SK-N-SH treated with all-trans-retinoic acid at 6 μM for 48 hours (cell line): Measurements from ENCODE around the gene KRT7.
A peak's percentile ranks its signal among the peaks of the same experiment; 100 is the strongest.

Source experiments
- ATAC-seq: fragments of 200-7000 bp; cut with Tn5 transposase; 3 replicates; pipeline ENCODE4 v1.9.1; 2020; ENCODE audit warnings: mild to moderate bottlenecking, moderate library complexity
- ARNTL ChIP-seq: fragments of 450-650 bp; formaldehyde crosslinking; IDR thresholded peaks from 2 replicates; pipeline ENCODE4 v1.5.0; 2020; ENCODE audit warnings: low read depth, mild to moderate bottlenecking, moderate library complexity, borderline replicate concordance
- BACH2 ChIP-seq: fragments of 250-450 bp; sonication (Bioruptor Pico); IDR thresholded peaks from 2 replicates; pipeline ENCODE4 v1.9.0; 2021; ENCODE audit warnings: mild to moderate bottlenecking, borderline replicate concordance
- CSDC2 ChIP-seq: fragments of 250-450 bp; sonication (Bioruptor Pico); IDR thresholded peaks from 2 replicates; pipeline ENCODE4 v1.5.0; 2020; ENCODE audit warnings: mild to moderate bottlenecking, moderate library complexity
- CSRNP3 ChIP-seq: fragments of 250-450 bp; sonication (Bioruptor Pico); IDR thresholded peaks from 2 replicates; pipeline ENCODE4 v1.5.1; 2021; ENCODE audit warnings: mild to moderate bottlenecking, moderate library complexity
- GLIS3 ChIP-seq: fragments of 250-450 bp; sonication (Bioruptor Pico); IDR thresholded peaks from 2 replicates; pipeline ENCODE4 v1.5.0; 2020; ENCODE audit warnings: mild to moderate bottlenecking, moderate library complexity
- ISL1 ChIP-seq: fragments of 250-450 bp; sonication (Bioruptor Pico); IDR thresholded peaks from 2 replicates; pipeline ENCODE4 v2.1.2; 2022; ENCODE audit warnings: mild to moderate bottlenecking, moderate library complexity
- OSR1 ChIP-seq: fragments of 250-450 bp; sonication (Bioruptor Pico); IDR thresholded peaks from 2 replicates; pipeline ENCODE4 v1.8.0; 2022; ENCODE audit warnings: moderate library complexity, mild to moderate bottlenecking, inconsistent platforms
- PATZ1 ChIP-seq: fragments of 250-450 bp; sonication (Bioruptor Pico); IDR thresholded peaks from 2 replicates; pipeline ENCODE4 v1.8.0; 2020; ENCODE audit warnings: mild to moderate bottlenecking, moderate library complexity, borderline replicate concordance
- POU6F1 ChIP-seq: fragments of 250-450 bp; sonication (Bioruptor Pico); IDR thresholded peaks from 2 replicates; pipeline ENCODE4 v1.8.0; 2021; ENCODE audit warnings: low read depth, mild to moderate bottlenecking, moderate library complexity, borderline replicate concordance
- PPARA ChIP-seq: fragments of 250-450 bp; sonication (Bioruptor Pico); IDR thresholded peaks from 2 replicates; pipeline ENCODE4 v1.5.0; 2020; ENCODE audit warnings: mild to moderate bottlenecking, borderline replicate concordance
- RARB ChIP-seq: fragments of 250-450 bp; sonication (Bioruptor Pico); IDR thresholded peaks from 2 replicates; pipeline ENCODE4 v1.8.0; 2021; ENCODE audit warnings: mild to moderate bottlenecking, moderate library complexity
- SNAI2 ChIP-seq: fragments of 250-450 bp; sonication (Bioruptor Pico); IDR thresholded peaks from 2 replicates; pipeline ENCODE4 v1.5.0; 2020; ENCODE audit warnings: mild to moderate bottlenecking, moderate library complexity
- TCF4 ChIP-seq: fragments of 250-450 bp; sonication (Bioruptor Pico); IDR thresholded peaks from 2 replicates; pipeline ENCODE4 v1.8.0; 2021; ENCODE audit warnings: mild to moderate bottlenecking, moderate library complexity, borderline replicate concordance
- TOX ChIP-seq: fragments of 250-450 bp; sonication (Bioruptor Pico); IDR thresholded peaks from 2 replicates; pipeline ENCODE4 v1.8.0; 2021; ENCODE audit warnings: mild to moderate bottlenecking, moderate library complexity, borderline replicate concordance
- TSHZ2 ChIP-seq: fragments of 250-450 bp; sonication (Bioruptor Pico); IDR thresholded peaks from 2 replicates; pipeline ENCODE4 v1.5.0; 2020; ENCODE audit warnings: mild to moderate bottlenecking, moderate library complexity
- ZC3H10 ChIP-seq: fragments of 250-450 bp; sonication (Bioruptor Pico); IDR thresholded peaks from 2 replicates; pipeline ENCODE4 v1.5.1; 2021; ENCODE audit warnings: mild to moderate bottlenecking, moderate library complexity
- ZFP30 ChIP-seq: fragments of 450-650 bp; formaldehyde crosslinking; IDR thresholded peaks from 2 replicates; pipeline ENCODE4 v1.5.0; 2022; ENCODE audit warnings: mild to moderate bottlenecking, moderate library complexity
- ZNF565 ChIP-seq: fragments of 450-650 bp; formaldehyde crosslinking; conservative IDR thresholded peaks from 2 replicates; pipeline ENCODE4 v1.5.0; 2020; ENCODE audit warnings: low read depth, mild to moderate bottlenecking, moderate library complexity
- ZNF70 ChIP-seq: fragments of 450-650 bp; formaldehyde crosslinking; IDR thresholded peaks from 2 replicates; pipeline ENCODE4 v1.5.0; 2020; ENCODE audit warnings: mild to moderate bottlenecking, moderate library complexity
- ZNF8 ChIP-seq: fragments of 450-650 bp; formaldehyde crosslinking; IDR thresholded peaks from 2 replicates; pipeline ENCODE4 v1.5.0; 2020; ENCODE audit warnings: mild to moderate bottlenecking, moderate library complexity

KRT7 gene

GRCh38 chr12:52187640-52188039 is 45.4 kb upstream of the KRT7 start:
- TF ChIP-seq ZNF8 (CRISPR knock-in tag) = no peak
- TF ChIP-seq, all 23 proteins: peak for 0
- no peak for ATAC-seq

- TF ChIP-seq TOX (CRISPR knock-in tag) = no peak
- TF ChIP-seq CSDC2 (CRISPR knock-in tag) = no peak
- no peak for TF ChIP-seq ZNF565
- no peak for TF ChIP-seq PATZ1 (CRISPR knock-in tag)
- no peak for TF ChIP-seq ARNTL (CRISPR knock-in tag)
- TF ChIP-seq ISL1 (CRISPR knock-in tag) = no peak
- TF ChIP-seq TCF4 = no peak
- no peak for TF ChIP-seq PPARA
- no peak for TF ChIP-seq CSRNP3 (CRISPR knock-in tag)
- TF ChIP-seq ZC3H10 (CRISPR knock-in tag) = no peak
- no peak for TF ChIP-seq RARB (CRISPR knock-in tag)
- no peak for TF ChIP-seq BACH2 (CRISPR knock-in tag)
- TF ChIP-seq TSHZ2 = no peak
- TF ChIP-seq OSR1 (CRISPR knock-in tag) = no peak
- TF ChIP-seq GLIS3 (CRISPR knock-in tag) = no peak
- TF ChIP-seq SNAI2 = no peak
- no peak for TF ChIP-seq ZFP30
- no peak for TF ChIP-seq POU6F1 (CRISPR knock-in tag)
- no peak for ATAC-seq
These were observed 44.4 kb upstream of the KRT7 start for GRCh38 chr12:52188658-52189057.

- no peak for TF ChIP-seq SNAI2
- no peak for TF ChIP-seq TOX (CRISPR knock-in tag)
- no peak for TF ChIP-seq ISL1 (CRISPR knock-in tag)
- no peak for TF ChIP-seq ZNF70 (CRISPR knock-in tag)
- no peak for TF ChIP-seq ZC3H10 (CRISPR knock-in tag)
- TF ChIP-seq TCF4 = no peak
- TF ChIP-seq ZFP30 = no peak
- peak; percentile 13 for ATAC-seq
These were observed 43.5 kb upstream of the KRT7 start for GRCh38 chr12:52189376-52190174.
